Activated CD8-positive, alpha-beta memory T cell treated with anti-CD3 and anti-CD28 coated beads, Interleukin-2, amount 50 U/mL, for 48 hours (primary cell): ENCODE data around the gene ZC3H18.

ENCODE experiments used
- DNase-seq: peaks from one replicate; pipeline ENCODE4 v3.0.0-alpha.2; 2020

ZC3H18 gene

GRCh38 chr16:88552166-88552565 is 18.0 kb upstream of the ZC3H18 start:
- DNase-seq, result no peak

GRCh38 chr16:88552815-88553214 is 17.4 kb upstream of the ZC3H18 start:
- no peak for DNase-seq

GRCh38 chr16:88553739-88554138 is 16.5 kb upstream of the ZC3H18 start:
- DNase-seq, result no peak

- no peak for DNase-seq
Observed at GRCh38 chr16:88554711-88555264, 15.4 kb upstream of the ZC3H18 start.

- DNase-seq, result no peak
Observed at GRCh38 chr16:88556294-88556988, 13.8 kb upstream of the ZC3H18 start.

GRCh38 chr16:88558457-88559442 is 11.5 kb upstream of the ZC3H18 start:
- no peak for DNase-seq

GRCh38 chr16:88560714-88561484 is 9.3 kb upstream of the ZC3H18 start:
- no peak for DNase-seq

- DNase-seq, result peak; percentile 70
Observed at GRCh38 chr16:88561485-88562359, 8.5 kb upstream of the ZC3H18 start.

GRCh38 chr16:88566158-88566557 is 4.0 kb upstream of the ZC3H18 start:
- peak; percentile 84 for DNase-seq

GRCh38 chr16:88568710-88569613 is 1.2 kb upstream of the ZC3H18 start:
- no peak for DNase-seq

- DNase-seq, result peak; percentile 65
Observed at GRCh38 chr16:88569614-88569984, 604 bp upstream of the ZC3H18 start.

GRCh38 chr16:88570691-88571092 is 489 bp downstream of the ZC3H18 start:
- DNase-seq, result peak; percentile 70

- no peak for DNase-seq
Observed at GRCh38 chr16:88575251-88575650, 5.0 kb downstream of the ZC3H18 start.

GRCh38 chr16:88576307-88576706 is 6.1 kb downstream of the ZC3H18 start:
- DNase-seq, result no peak

- no peak for DNase-seq
Observed at GRCh38 chr16:88577166-88577565, 7.0 kb downstream of the ZC3H18 start.

GRCh38 chr16:88578446-88579313 is 8.5 kb downstream of the ZC3H18 start:
- no peak for DNase-seq

GRCh38 chr16:88580371-88580770 is 10.2 kb downstream of the ZC3H18 start:
- DNase-seq, result no peak

GRCh38 chr16:88581033-88581432 is 10.8 kb downstream of the ZC3H18 start:
- no peak for DNase-seq

GRCh38 chr16:88582912-88583575 is 12.8 kb downstream of the ZC3H18 start:
- DNase-seq, result no peak
